Activated CD8-positive, alpha-beta T cell treated with anti-CD3 and anti-CD28 coated beads, Interleukin-2, amount 10 ng/mL, durations not matched to agents 7 days and 5 days (primary cell): ENCODE results near the gene MALAT1. TPM values are rescaled to one million over a fixed set of nuclear protein-coding genes. Genes with fewer than 3 reads are reported as not detected.

Experiments
- ATAC-seq: fragments of 150-1000 bp; cut with Tn5 transposase; one replicate; pipeline ENCODE4 v1.10.0; 2021; ENCODE audit warnings: moderate library complexity
- CTCF ChIA-PET: fragments of 350-600 bp; sonication (Branson Sonifier 250); formaldehyde crosslinking; loops from one replicate; lab custom pipeline; 2021; ENCODE audit warnings: antibody characterized with exemption; lab: Charles Lee
- POLR2A ChIA-PET: fragments of 350-600 bp; sonication (Branson Sonifier 250); formaldehyde crosslinking; loops from one replicate; lab custom pipeline; 2021; ENCODE audit warnings: antibody characterized with exemption; lab: Charles Lee
- DNase-seq: peaks from one replicate; pipeline ENCODE4 v3.0.0-alpha.2; 2020
- H3K27ac Mint-ChIP-seq: one replicate; pipeline ENCODE4 v1.8.0; 2021; ENCODE audit warnings: mild to moderate bottlenecking, mixed read lengths
- H3K27me3 Mint-ChIP-seq: one replicate; pipeline ENCODE4 v1.8.0; 2021; ENCODE audit warnings: low read depth, mixed read lengths
- H3K36me3 Mint-ChIP-seq: one replicate; pipeline ENCODE4 v1.8.0; 2021; ENCODE audit warnings: low read depth, mixed read lengths
- H3K4me1 Mint-ChIP-seq: one replicate; pipeline ENCODE4 v1.8.0; 2021; ENCODE audit warnings: low read depth, mixed read lengths
- H3K4me3 Mint-ChIP-seq: one replicate; pipeline ENCODE4 v1.8.0; 2021; ENCODE audit warnings: mild to moderate bottlenecking, mixed read lengths
- H3K9me3 Mint-ChIP-seq: one replicate; pipeline ENCODE4 v1.8.0; 2022; ENCODE audit warnings: mixed read lengths; ENCODE audit not compliant: insufficient read depth
- total RNA-seq, 2 experiments: library from RNA; stranded (reverse); gene quantifications; one replicate each; pipeline ENCODE4 v1.2.3, GENCODE V29; 2021

MALAT1 gene
- total RNA-seq, 2 experiments from 2014 or later: 3,822 to 4,094 TPM

DNA sequence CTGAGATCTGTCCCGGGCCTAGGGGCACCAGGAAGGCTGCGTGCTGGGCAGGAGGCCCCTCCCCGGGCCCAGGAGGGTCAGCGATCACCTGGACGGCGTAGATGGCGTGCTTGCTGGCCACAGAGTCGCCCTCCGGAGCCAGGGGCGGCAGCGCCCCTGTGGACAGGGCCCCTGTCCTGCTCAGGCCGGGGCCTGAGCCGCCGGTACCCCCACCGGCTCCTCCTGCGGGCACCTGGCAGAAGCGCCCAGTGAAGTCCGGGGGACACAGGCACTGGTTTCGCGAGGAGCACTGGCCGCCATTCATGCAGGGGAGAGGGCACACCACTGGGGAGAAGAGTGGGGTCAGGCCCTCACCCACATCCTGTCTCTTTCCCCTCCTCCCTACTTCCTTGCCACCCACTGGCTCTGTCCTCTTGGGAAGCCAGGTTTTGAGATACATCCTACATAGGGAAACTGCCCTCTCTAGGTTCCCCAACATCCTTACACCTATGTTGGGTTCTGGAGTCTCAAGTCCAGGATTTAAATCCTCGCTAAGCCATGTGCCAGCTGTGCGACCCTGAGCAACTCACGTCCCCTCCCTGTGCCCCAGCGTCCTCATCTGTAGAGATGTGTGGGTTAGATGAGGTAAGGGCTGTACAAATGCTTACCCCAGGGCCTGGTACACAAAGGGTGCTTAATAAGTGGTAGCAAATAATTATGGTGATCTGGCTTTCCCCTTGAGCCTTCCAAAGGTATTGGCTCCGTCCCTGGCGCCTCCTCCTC lies 55.4 kb downstream of the MALAT1 start:
- H3K27me3 Mint-ChIP-seq: no peaks in the 10 kb centered on the region
- CTCF ChIA-PET: interaction anchor here (1.0 to 3.9 kb wide), 4 partner anchors 11 to 16 kb away, joined by 3 to 35 read pairs (median 12); partner anchors contain the start of gene ZNRD2
- DNase-seq (no peak), ATAC-seq (no peak)
- peaks cover 67% of the 10 kb centered on the region for H3K4me1 Mint-ChIP-seq
- peaks cover 28% of the 10 kb centered on the region for H3K36me3 Mint-ChIP-seq
- POLR2A ChIA-PET: interaction anchor here (0.8 to 1.0 kb wide), 3 partner anchors 11 to 304 kb away, joined by 3 read pairs; partner anchors contain the start of gene CFL1
- no peaks in the 10 kb centered on the region for H3K9me3 Mint-ChIP-seq
- H3K27ac Mint-ChIP-seq: peak overlapping the region; percentile 76
- H3K4me3 Mint-ChIP-seq: peak overlapping the region; percentile 68

DNA sequence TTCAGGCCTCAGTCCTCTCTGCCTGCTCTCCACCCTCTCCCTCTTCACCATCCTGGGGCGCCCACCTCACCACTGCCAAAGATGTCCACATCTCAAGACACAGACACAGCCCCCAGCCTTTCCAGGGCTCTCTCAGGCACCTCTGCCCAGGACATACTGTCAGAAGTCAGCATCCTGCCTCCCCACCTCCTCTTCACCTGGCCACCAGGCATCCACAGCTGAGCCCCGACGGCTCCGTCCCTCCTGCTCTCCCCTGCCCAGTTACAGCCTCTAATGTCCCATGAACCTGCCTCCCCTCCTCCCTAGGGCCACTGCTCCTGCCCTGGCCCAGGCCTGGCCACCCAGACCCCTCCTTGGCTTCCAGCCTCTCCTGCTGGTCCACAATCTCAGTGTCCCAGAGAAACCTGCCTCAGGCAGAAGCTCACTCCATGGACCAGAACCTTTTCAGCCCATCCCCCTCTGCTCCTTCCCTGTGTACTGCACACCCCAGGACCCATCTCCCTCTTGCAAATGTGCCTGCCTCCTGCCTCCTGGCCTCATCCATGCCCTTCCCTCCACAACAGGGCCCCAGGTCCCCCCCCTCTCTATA lies 56.1 kb downstream of the MALAT1 start:
- ATAC-seq (no peak), DNase-seq (no peak)
- CTCF ChIA-PET: interaction anchor here (0.8 to 3.5 kb wide), 4 partner anchors 11 to 17 kb away, joined by 3 to 18 read pairs (median 4); partner anchors contain the start of gene ZNRD2
- POLR2A ChIA-PET: interaction anchor here (1.0 kb wide), 1 partner anchor 303 kb away, joined by 3 read pairs; the partner anchor contains the start of gene CFL1
- H3K4me3 Mint-ChIP-seq: peak overlapping the region; percentile 68
- H3K27ac Mint-ChIP-seq: peak overlapping the region; percentile 76
- peaks cover 24% of the 10 kb centered on the region for H3K36me3 Mint-ChIP-seq
- no peaks in the 10 kb centered on the region for H3K27me3 Mint-ChIP-seq
- H3K9me3 Mint-ChIP-seq: no peaks in the 10 kb centered on the region
- H3K4me1 Mint-ChIP-seq: peaks cover 72% of the 10 kb centered on the region

DNA sequence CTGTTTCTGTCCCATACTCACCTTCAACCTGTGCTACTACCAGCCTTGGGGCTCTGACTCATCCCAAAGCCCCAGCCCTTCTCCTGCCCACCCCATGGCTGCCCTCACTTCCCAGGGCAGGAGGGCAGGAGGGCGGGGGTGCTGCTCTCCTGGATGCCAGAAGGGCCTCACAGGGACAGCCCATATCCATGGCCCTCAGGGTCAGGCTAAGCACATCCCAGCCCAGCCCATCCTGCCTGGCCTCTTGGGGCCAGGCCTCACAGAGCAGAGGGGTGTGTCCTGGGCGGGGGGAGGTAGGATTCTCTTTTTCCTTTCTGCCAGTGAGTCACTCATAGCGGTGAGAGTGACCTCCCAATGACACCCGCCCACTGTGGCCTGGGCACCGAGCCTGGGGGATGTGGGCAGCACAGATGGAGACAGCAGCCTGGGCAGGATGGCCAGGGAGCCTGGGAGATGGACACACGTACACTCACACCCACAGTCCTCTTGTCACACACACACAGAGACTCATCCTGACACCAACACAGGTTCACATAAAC lies 56.9 kb downstream of the MALAT1 start:
- POLR2A ChIA-PET: interaction anchor here (1.0 kb wide), 1 partner anchor 303 kb away, joined by 3 read pairs; the partner anchor contains the start of gene CFL1
- DNase-seq: no peak
- CTCF ChIA-PET: interaction anchor here (0.8 to 3.5 kb wide), 3 partner anchors 14 to 16 kb away, joined by 3 to 18 read pairs (median 3); partner anchors contain the start of gene ZNRD2
- peaks cover 80% of the 10 kb centered on the region for H3K4me1 Mint-ChIP-seq
- no peaks in the 10 kb centered on the region for H3K27me3 Mint-ChIP-seq
- ATAC-seq: no peak
- H3K4me3 Mint-ChIP-seq: peak overlapping the region; percentile 82
- H3K27ac Mint-ChIP-seq: peak overlapping the region; percentile 76
- H3K9me3 Mint-ChIP-seq: no peaks in the 10 kb centered on the region
- peaks cover 19% of the 10 kb centered on the region for H3K36me3 Mint-ChIP-seq

Other genes with a start within 250 kb of the MALAT1 start
- gene POLA2, start 237.1 kb upstream of the MALAT1 start, total RNA-seq: 10 to 100 TPM; 63.6 to 76.1 TPM
- gene CDC42EP2, start 184.2 kb upstream of the MALAT1 start, total RNA-seq: 1 to 10 TPM in 1 of 2 experiments, under 1 TPM in 1; 0.29 to 1.2 TPM
- 10 to 100 TPM; 56.3 to 56.9 TPM for gene DPF2, start 165.2 kb upstream of the MALAT1 start, total RNA-seq
- gene TIGD3, start 144.3 kb upstream of the MALAT1 start, total RNA-seq: 1 to 10 TPM; 1.1 to 1.4 TPM
- gene SLC25A45, start 116.4 kb upstream of the MALAT1 start, total RNA-seq: 10 to 100 TPM; 24.5 to 28.2 TPM
- gene FRMD8, start 112.4 kb upstream of the MALAT1 start, total RNA-seq: 10 to 100 TPM; 51.0 to 54.7 TPM
- 100 to 1,000 TPM; 212 to 254 TPM for gene NEAT1, start 76.2 kb upstream of the MALAT1 start, total RNA-seq
- gene SCYL1, start 26.0 kb downstream of the MALAT1 start, total RNA-seq: 10 to 100 TPM; 68.0 to 69.5 TPM
- 10 to 100 TPM; 64.7 to 70.8 TPM for gene LTBP3, start 59.3 kb downstream of the MALAT1 start, total RNA-seq
- 10 to 100 TPM; 39.2 to 40.7 TPM for gene ZNRD2, start 71.4 kb downstream of the MALAT1 start, total RNA-seq
- 10 to 100 TPM; 32.0 to 33.6 TPM for gene FAM89B, start 73.5 kb downstream of the MALAT1 start, total RNA-seq
- 10 to 100 TPM; 94.4 to 95.3 TPM for gene EHBP1L1, start 77.0 kb downstream of the MALAT1 start, total RNA-seq
- under 1 TPM; 0.95 to 0.99 TPM for gene KCNK7, start 96.8 kb downstream of the MALAT1 start, total RNA-seq
- gene MAP3K11, start 115.2 kb downstream of the MALAT1 start, total RNA-seq: 10 to 100 TPM; 56.7 to 66.5 TPM
- 10 to 100 TPM; 50.1 to 54.8 TPM for gene PCNX3, start 116.7 kb downstream of the MALAT1 start, total RNA-seq
- 100 to 1,000 TPM; 245 to 274 TPM for gene SIPA1, start 139.1 kb downstream of the MALAT1 start, total RNA-seq
- 10 to 100 TPM; 72.5 to 82.4 TPM for gene RELA, start 163.9 kb downstream of the MALAT1 start, total RNA-seq
- gene KAT5, start 213.2 kb downstream of the MALAT1 start, total RNA-seq: 10 to 100 TPM; 63.2 to 68.7 TPM
- 10 to 100 TPM; 88.0 to 92.3 TPM for gene RNASEH2C, start 221.8 kb downstream of the MALAT1 start, total RNA-seq